MM.1S (cell line): ENCODE data around the gene ZRANB1.

Experiments
- CTCF ChIP-seq: fragments of 300-600 bp; sonication (generic); IDR thresholded peaks from 2 replicates; pipeline ENCODE4 v1.5.1; 2016; ENCODE audit warnings: antibody characterized with exemption, low read length, mixed read lengths
- EZH2phosphoT487 ChIP-seq: fragments of 300-600 bp; sonication (generic); IDR thresholded peaks from 2 replicates; pipeline ENCODE4 v1.6.1; 2018; ENCODE audit warnings: antibody characterized with exemption, low read length

DNA sequence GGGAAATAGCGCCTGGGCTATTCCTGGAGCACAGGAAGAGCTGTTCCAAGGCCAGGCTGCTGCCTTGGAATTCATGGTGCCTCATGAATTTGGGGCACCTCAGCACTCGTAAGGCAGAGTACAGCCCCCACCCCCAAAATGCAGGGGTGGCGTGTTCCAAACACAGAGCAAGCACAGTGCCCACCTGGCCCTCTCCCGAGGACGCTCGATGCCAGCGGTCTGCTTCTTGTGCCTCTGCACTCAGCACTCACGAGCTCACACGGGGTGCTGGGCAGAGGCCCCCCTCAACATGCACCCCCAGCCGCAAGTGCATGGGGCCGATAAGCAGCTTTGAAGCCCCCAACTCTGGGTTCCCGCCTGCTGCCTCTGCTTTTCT lies 60.1 kb downstream of the ZRANB1 start:
- TF ChIP-seq CTCF (no peak), EZH2phosphoT487 (no peak)
